Measurements from ENCODE around the gene ASIC1.

ASIC1 gene

DNA sequence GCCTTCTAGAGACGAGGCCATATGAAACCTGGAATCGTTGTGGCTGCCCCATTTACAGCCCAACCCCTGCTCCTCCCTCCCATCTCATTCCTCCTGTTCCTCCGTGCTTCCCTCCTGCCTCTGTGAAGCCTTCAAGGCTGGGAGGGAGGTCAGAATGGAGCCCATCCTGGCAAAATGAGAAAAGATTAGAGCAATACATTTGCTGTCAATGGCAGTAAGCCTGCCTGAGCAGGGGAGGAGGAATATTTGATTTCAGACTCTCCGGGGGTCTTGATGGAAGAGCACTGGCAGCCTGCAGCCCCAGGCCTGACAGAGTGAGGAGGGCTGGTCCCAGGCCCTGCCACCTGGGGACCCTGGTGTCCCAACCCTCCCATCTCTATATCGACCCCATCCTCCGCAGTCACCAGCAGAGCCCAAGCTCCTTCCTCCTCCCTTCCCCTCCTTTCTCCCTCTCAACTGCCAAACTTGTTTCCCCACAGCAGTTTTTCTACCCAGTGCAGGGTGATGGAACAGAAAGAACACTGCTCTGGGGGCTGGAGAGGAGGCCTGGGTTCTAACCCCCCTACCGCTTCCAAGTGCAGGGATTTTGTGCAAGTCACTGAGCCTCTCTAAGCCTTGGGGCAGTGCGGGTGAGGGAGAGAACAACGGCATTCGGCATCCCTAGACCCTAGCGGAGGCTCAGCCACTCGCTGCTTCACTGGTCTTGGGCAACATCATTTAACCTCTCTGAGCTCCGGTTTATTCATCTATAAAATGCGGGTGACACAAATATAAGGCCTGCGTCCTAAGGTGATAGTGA, 16.1 kb upstream of the ASIC1 start:
- no peak for DNase-seq

DNA sequence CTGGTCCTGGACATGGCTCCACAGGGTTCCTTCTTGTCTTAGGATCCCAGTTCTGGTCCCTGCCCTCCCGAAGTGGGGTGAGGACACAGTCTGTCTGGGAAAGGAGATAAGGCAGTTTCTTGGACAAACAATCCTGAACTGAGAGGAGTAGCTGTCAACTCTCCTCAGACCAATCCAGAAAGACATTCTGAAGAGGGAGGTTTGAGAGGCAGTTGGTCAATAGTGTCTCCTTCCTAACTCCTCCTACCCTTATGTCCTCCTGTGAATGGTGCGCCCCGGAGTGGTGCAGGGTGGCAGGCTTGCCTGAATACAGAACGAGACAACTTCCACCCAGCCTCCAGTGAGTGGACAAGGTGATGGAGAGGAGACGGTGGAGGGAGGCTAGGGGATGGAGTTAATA, 15.4 kb upstream of the ASIC1 start:
- DNase-seq, result no peak

DNA sequence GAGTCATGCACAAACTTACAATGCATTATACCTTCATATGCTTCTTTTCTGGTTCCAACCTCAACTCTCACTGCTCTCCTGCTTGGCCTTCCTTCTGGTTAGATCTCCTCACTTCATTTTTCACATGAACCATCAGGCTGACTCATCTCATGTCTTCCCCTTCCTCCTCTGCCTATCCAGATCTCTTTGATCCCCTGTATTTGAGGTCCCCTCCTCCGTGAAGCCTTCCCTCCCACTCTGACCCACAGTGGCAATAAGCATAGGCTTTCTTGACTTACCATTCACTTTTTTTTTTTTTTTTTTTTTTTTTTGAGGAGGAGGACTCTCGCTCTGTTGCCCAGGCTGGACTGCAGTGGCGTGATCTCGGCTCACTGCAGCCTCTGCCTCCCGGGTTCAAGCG, 14.7 kb upstream of the ASIC1 start:
- no peak for DNase-seq

DNA sequence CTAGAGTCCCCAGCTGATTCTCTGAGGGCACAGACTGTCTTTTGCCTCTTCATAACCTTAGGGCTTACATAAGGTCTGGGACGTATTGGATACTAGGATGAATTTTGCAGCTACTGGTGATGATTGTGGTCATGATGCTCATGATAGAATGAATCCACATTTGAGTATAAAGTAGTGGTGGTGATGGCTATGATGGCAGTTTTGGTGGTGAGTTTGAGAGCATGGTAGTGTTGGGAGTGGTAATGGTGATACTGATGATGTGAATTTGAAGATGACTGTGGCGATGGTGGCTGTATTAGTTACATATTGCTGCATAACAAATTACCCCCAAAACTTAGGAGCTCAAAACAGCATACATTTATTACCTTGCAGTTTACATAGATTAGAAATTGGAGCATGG, 14.1 kb upstream of the ASIC1 start:
- no peak for DNase-seq

DNA sequence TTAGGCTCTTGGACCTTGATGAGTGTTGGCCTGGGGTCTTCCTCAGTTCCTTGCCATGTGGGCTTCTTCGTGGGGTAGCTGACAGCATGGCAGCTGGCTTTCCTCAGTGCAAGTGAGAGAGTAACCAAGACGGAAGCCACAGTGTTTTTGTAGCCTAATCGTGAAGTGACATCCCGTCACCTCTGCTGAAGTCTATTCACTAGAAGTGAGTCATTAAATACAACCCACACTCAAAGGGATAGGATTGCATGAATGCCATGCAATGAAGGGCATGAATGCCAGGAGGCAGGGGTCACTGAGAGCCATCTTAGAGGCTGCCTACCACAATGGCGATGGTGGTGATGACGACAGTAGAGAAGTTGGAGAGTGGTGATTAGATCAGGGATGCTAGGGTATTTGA, 13.5 kb upstream of the ASIC1 start:
- DNase-seq, result no peak

DNA sequence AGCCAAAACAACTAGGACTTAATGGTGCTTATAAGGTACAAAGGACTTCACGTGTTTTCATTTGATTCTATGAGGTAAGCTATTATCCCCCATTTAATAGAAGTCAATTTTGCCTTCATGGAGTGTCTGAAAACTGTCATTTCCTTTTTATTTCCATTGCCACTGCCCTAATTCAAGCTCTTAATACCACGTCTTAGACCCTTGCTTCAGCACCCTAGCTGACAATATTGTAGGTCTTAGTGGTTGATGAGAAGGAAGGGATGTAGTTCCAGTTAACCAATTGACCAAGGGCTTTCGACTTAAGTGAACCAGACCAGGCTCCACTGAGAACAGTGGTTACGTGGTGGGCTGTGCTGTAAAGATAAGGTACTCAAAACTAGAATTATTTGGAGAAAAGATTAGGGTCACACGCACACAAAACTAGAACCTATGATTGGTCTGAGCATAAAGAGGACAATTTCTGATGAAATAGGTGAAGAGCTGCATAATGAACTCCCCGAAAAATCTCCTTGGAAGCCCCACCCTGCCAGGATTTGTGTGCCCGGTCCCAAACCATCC, 9.6 kb upstream of the ASIC1 start:
- DNase-seq, result no peak

DNA sequence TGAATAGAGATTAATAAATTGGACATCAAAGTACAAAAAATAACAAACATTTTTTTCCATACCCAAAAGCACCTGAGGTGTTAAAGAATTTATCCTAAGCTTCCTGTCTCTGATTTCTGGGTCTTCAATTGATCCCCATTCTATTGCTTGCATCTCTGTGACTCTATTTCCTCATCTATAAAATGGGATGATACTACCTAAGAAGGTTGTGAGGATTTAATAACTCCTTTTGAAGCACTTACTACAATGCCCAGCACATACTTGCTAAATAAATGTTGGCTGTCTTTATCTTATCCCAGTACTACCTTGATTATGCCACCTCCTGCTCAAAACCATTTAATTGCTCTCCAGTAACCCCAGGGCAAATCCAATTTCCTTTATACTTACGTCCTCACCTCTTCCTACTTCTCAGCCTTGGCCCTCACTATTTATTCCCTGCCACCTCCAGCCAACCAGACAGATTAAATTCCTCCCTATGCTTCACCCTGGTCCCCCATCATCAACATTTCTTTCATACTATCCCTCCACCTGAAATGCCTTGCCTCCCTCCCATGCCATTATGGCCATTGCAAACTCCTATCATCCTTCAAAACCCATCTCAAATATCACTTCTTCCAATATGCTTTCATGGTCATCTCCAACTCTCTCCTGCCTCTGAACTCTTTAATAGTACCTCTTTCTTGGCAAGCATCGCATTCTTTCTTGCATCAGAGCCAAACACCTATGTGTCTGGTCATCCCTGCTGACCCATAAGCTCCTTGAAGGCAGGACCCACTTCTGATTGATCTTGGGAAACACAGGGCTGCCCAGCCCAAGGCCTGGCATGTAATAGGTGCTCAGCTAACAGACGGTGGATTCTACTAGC, 7.9 kb upstream of the ASIC1 start:
- DNase-seq, result no peak

DNA sequence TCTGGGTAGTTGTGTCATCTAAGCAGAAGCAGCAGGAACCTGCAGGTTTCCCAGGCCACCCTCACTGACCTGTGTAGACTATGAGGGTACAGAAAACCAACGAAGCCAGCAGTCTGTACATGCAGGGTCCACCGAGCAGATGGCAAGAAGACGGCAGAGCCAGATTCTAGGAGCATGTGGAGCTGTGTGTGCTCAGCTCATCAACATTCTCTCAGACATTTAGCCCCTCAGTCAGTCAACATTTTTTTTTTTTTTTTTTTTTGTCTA, 7.3 kb upstream of the ASIC1 start:
- DNase-seq, result no peak

DNA sequence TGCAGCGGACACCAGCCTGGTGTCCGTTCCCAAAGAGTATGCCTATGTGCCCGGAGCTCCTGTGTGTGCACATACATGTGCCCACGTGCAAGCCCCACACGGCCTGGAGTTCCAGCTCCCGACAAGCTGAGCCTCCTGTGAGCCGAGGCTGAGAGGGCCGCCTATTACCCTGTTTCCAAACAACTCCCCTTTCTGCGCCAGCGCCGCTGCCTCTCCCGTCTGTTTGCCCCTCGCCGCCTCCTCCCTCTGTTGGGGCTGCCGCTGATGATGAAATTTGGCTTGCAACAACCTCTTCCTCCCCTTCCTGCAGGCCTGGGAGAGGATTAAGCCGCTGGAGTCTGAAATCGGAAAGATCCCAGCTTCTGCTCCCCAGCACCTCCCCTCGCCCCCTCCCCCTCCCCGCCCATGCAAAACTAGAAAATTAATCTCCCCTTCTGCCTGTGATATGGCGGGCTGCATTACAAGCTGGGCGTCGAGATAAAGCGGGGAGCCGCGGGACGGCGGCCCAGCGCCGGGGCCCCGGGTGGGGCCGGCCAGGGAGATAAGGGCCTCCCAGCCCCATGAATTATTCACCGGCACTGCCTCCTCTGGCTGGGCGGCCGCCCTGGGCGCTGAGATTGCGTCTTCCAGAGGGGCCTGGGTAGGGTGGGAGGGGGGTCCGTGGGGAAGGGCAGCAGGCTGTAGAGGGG, 6.8 kb upstream of the ASIC1 start:
- DNase-seq, result no peak

DNA sequence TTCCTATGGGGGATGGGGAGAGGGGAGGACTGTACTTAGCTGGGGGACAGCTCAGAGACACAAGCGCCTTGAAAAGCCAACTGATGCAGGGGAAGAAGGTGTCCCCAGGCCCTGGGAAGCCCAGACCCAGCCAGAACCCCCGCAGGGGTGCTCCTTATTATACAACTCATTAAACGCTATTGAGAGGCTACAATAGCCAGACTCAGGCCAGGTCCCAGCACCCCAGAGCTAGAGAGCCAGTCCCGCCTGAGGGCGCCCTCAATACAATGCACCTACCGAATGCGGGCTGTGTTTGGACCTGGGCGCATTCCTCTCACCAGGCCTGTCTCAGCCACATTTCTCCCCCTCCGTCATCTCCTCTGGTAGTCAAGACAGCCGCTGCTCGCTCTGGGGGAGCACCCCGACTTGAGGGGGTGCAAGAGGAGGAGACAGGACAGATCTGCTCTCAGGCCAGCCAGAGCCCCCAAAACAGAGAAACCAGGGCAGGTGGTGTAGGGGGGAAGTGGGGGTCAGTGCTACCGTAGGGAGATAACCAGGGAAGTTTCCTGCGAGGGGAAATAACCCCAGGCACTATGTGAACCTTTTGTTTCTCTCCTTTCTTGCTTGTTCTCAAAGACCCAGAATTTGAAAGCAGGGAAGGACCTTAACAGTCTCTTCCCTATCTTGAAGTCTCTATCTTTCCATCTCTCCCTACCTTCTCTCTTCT, 6.1 kb upstream of the ASIC1 start:
- no peak for DNase-seq

DNA sequence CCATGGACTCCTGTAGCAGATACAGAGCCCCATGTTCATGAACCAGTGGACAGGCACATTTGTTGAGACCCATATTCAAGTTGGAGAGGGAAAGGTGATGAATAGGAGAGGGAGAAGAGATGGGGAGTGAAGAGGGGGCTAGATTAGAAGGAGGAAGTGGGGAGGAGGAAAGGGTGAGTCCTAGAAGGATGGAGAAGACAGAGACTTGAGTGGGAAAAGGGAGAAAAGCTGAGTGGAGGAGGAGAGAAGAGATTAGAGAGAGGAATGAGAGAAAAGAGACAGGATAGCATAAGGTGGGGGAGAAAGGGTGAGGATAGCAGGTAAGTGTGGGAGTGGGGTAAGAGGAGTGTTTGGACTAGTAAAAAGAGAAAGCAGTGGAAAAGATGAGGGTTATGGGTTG, 4.9 kb upstream of the ASIC1 start:
- no peak for DNase-seq

DNA sequence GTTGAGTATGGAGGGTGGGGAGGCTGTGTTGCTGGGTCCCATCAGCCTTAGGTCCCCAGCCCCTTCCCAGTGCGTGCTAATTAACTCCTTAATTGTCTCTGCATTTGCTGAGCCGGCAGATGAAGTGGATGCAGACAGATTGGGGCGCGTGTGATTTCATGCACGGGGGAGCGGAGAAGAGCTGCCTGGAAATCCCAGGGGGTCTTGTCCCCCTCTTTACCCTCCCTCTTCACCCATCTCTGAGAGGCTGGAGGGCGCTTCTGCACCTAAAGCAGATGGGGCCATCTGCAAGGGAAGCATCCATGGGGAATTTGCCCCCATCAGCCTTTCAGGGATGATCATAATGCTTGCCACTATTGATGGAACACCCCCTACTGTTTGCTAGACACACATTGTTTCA, 4.4 kb upstream of the ASIC1 start:
- DNase-seq, result no peak

DNA sequence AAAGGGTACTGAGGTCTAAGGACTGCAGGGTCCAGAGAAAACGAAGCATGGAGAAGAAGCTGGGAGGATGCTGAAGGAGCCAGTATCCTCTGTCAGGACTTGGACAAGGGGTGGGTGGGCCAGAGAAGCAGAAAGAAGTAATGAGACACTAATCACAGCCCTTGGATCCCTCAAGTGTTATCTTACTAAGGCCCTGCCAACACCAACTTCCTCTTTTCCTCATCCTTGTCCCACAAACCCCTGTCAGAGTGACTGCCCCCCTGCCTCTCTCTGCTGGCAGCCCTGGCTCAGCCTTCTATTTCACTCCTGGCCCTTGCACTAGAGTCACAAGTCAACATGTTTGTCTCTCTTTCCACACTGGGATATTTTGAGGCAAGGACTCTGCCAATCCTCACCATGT, 3.8 kb upstream of the ASIC1 start:
- no peak for DNase-seq

DNA sequence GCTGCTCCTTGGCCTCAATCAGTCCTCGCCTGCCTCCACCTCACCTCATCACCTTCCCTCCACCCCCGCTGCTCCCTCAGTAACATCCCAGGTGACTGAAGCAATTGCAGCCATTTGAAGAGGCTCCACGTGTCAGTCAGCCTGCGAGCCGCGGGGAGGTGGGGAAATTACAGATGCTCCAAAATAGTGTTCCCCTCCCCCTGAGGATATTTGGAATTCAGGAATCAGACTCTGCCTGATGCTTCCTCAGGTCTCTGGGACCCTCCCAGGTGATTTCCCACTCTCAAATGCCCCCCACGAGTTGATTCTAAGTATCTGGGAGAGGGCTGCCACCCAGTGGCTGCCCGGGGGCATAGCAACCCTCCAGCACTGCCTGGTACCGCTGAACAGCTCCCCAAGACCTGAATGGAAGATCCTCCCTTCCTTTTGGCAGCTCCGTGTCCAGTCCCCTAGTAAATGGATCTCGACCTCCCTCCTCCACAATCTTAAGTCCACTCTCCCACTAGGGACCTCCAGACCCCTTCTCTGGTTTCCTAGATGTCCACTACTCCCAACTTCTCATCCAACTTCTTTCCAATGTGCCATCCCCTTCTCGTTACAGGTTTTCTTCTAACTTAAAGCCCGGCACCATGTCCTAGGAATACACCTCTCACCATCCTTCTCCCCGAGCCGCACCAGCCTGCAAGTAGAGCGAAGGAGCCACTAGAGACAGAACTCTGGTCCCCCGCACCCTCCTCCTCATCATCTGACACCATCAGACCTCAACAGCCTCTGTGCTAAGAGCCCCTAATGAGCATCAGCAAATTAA, 1.4 kb upstream of the ASIC1 start:
- DNase-seq, result no peak

DNA sequence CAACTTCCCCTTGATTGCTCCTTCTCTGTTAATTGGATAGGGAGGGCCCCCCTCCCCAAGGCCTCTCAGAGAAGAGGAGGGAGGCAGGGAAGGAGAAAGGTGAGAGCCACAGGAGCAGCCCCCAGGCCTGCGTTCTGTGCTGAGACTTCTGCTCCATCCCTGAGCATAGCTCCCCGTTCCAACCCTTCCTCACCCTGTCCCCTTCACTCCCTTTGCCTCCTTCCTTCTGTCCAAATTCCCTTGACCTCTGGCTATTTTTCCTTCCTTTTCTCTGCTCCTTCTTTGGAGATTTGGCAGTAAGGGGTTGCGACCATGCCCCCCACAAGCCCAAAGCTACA, 788 bp upstream of the ASIC1 start:
- DNase-seq, result no peak

DNA sequence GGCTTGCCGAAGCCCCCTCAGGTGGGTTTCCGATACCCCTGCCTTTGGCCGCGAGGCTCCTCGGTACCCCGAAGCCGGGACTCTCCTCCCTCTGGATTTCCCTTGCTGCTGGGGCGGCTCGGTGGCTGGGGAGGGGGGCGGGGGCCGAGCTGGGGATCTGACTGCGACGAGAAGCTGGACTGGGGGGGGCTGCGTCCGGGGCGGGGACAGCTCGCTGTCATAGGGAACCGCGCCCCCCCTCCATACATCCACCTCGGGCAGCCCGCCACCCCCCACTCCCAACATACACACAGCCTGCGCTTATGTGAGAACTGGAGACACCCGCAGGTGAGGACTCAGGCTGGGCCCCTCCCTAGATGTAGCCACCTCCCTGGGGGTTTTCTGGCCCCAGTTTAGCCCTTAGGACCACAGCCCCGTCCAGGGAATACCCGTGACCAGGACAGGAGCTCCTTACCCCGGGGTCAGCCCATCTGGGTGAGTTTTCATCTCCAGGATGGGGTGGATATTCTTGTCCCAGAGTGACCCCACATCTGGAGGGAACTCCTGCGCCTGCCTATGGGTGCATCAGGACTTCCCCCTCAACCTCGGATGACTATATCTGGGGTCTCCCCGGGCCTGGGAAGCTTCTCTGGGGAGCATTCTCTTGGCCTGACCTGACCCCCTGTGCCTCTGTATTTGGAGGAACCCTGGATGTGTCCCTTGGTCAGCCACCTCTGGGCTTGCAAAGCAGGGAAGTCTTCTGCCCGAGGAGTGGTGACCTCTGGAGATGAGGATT, 687 bp downstream of the ASIC1 start:
- no peak for DNase-seq

DNA sequence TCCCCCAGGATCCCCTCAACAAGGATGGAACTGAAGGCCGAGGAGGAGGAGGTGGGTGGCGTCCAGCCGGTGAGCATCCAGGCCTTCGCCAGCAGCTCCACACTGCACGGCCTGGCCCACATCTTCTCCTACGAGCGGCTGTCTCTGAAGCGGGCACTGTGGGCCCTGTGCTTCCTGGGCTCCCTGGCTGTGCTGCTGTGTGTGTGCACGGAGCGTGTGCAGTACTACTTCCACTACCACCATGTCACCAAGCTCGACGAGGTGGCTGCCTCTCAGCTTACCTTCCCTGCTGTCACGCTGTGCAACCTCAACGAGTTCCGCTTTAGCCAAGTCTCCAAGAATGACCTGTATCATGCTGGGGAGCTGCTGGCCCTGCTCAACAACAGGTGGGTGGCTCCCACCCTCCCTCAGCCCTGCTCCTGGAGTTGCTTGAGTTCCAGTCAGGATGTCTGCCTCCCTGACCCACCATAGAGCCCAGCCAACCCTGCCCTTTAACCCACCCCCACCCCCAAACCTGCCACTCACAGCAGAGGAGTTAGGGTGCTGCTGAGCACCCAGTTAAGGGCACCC, 1.4 kb downstream of the ASIC1 start:
- no peak for DNase-seq

DNA sequence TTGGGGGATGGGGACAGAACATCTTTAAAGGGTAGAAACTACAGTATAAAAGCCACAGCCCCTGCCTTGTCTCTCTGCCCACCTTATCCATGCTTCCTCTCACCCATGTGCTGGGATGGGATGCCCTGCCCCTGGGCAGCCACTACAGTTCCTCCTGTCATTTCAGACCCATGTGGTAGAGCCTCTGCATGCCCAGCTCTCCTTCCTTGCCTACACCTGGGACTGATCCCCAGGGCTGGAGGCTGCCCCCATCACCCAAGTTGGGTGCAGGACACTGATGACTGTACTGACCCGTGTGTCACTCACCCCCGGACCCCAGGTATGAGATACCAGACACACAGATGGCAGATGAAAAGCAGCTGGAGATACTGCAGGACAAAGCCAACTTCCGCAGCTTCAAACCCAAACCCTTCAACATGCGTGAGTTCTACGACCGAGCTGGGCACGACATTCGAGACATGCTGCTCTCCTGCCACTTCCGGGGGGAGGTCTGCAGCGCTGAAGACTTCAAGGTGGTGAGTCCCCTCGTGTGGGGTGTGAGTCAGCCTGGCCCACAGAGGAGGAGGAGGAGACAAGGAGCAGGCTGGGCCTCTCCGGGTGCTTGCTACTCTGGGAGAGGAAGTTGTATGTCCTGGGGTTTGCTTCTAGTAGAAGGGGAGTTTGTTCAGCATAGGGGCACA, 2.2 kb downstream of the ASIC1 start:
- no peak for DNase-seq

DNA sequence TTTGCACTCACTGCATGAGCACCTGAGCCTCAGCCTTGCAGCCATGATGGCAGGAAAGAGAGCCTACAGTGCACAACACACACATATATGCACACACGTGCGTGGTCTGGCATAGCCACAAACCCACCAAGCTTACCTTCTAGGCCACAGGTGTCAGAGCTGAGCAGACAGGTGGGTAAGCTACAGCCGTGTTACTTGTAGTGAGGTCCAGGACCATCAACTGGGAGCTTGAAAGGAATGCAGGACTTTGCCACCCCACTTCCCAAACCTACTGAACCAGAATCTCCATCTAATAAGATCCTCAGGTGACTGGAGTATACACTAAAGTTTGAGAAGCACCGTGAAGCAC, 2.7 kb downstream of the ASIC1 start:
- DNase-seq, result no peak

DNA sequence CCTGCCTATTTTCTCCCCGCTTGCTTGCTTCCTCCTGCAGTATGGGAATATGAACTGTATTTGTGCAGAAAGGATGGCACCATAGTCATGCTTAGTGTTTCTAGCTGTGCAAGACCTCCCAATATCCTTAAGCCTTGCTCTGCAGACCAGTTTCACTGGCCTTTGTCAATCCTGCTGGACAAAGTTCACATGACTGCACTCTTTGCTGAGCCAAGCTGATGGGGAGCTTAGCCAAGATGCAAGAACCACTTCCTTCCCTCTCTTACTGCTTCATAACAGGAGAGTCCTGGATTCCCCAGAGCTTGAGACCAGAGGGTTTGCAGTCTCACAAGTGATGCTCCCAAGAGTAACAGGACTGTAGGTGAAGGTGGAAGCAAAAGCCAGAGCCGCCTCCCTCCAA, 3.8 kb downstream of the ASIC1 start:
- DNase-seq, result no peak
